Measurements from ENCODE around the gene RNASE1. TPM values are rescaled to one million over a fixed set of nuclear protein-coding genes. Genes with fewer than 3 reads are reported as not detected.

The RNASE1 gene
- total and polyA plus RNA-seq, 10 of the 15 experiments (the other 5 are each of a cell fraction or from before 2014, with no cell fraction given): 0.11 to 0.72 (median 0.38) TPM; not detected in 7

DNA sequence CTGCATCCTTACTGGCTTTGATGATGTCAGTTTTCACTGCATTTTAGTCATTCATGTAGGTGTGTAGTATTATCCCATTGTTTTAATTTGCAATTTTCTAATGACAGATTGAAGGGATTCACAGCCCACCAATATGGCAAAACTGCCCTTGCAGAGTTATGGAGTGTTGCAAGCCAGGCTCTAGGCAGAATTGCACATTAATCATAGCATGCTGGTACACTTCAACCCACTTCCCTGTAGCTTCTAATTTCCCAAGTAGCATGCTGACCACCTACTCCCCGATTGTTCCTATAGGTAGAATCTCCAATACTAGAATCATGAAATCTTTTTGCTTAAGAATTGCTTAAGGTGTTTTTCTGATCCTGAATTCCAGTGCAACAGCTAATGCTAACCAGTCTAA lies 26.7 kb downstream of the RNASE1 start:
- no peak for FAIRE-seq
- in situ Hi-C loops (cut with MboI): no loop called here
- RAD21 ChIA-PET (ENCODE audit: unreplicated experiment): interaction anchor here (0.6 kb wide), 1 partner anchor 12 kb away, joined by 3 read pairs; no protein-coding TSS in a partner anchor

More for the DNA sequence above, 26.7 kb downstream of the RNASE1 start:
- Histone ChIP-seq H3K79me2 (ENCODE audit: control insufficient read depth, insufficient read depth, low read length) (no peaks in the 10 kb centered on the region), H3K9ac (ENCODE audit: control insufficient read depth, insufficient read depth, low read length) (no peak overlapping the region), H3K4me2 (ENCODE audit: control insufficient read depth, insufficient read depth) (no peak overlapping the region), H2AFZ (ENCODE audit: control insufficient read depth, low read depth, low read length) (no peak overlapping the region), H3K27me3 (replicated peaks in 1 of 2; ENCODE audit: control insufficient read depth in 2 of 2, insufficient read depth in 2 of 2, low read length in 1 of 2) (no peaks in the 10 kb centered on the region), H4K20me1 (ENCODE audit: control insufficient read depth, insufficient read depth) (no peaks in the 10 kb centered on the region), H3K36me3 (ENCODE audit: control insufficient read depth in 2 of 2, insufficient read depth in 2 of 2, low read length in 1 of 2) (no peaks in the 10 kb centered on the region), H3K9me3 (replicated peaks; ENCODE audit: control insufficient read depth, insufficient read depth, low read length) (no peaks in the 10 kb centered on the region), H3K4me3 (no peak overlapping the region), H3K4me1 (ENCODE audit: control insufficient read depth, insufficient read depth, low read length) (peaks cover 5% of the 10 kb centered on the region), H3K27ac (ENCODE audit: control insufficient read depth, insufficient read depth) (no peak overlapping the region)
- SMC1A ChIA-PET (ENCODE audit: uncharacterized antibody, unreplicated experiment): interaction anchor here (1.2 kb wide), 1 partner anchor 41 kb away, joined by 3 read pairs; no protein-coding TSS in a partner anchor
- DNase-seq (ENCODE audit: low read depth, low spot score) (no peak), ATAC-seq (no peak)
- TF ChIP-seq ZNF207 (IDR thresholded peaks at IDR 0.05; ENCODE audit: borderline replicate concordance): no peak
- TF ChIP-seq CEBPB (IDR thresholded peaks at IDR 0.05; ENCODE audit: borderline replicate concordance in 1 of 2, low read depth in 2 of 2, low read length in 2 of 2): no peak
- TF ChIP-seq EZH2 (IDR thresholded peaks at IDR 0.05; ENCODE audit: borderline replicate concordance, control insufficient read depth, low read depth, low read length): no peak
- TF ChIP-seq, protein P1, sequence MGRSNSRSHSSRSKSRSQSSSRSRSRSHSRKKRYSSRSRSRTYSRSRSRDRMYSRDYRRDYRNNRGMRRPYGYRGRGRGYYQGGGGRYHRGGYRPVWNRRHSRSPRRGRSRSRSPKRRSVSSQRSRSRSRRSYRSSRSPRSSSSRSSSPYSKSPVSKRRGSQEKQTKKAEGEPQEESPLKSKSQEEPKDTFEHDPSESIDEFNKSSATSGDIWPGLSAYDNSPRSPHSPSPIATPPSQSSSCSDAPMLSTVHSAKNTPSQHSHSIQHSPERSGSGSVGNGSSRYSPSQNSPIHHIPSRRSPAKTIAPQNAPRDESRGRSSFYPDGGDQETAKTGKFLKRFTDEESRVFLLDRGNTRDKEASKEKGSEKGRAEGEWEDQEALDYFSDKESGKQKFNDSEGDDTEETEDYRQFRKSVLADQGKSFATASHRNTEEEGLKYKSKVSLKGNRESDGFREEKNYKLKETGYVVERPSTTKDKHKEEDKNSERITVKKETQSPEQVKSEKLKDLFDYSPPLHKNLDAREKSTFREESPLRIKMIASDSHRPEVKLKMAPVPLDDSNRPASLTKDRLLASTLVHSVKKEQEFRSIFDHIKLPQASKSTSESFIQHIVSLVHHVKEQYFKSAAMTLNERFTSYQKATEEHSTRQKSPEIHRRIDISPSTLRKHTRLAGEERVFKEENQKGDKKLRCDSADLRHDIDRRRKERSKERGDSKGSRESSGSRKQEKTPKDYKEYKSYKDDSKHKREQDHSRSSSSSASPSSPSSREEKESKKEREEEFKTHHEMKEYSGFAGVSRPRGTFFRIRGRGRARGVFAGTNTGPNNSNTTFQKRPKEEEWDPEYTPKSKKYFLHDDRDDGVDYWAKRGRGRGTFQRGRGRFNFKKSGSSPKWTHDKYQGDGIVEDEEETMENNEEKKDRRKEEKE (IDR thresholded peaks at IDR 0.05): no peak
- no peak for TF ChIP-seq YY1 (IDR thresholded peaks at IDR 0.05; ENCODE audit: low read depth, low read length)
- TF ChIP-seq BMI1 (IDR thresholded peaks at IDR 0.05; ENCODE audit: borderline replicate concordance): no peak
- WGBS (ENCODE audit: insufficient coverage, insufficient replicate concordance, low lambda C conversion rate, missing lambda C conversion rate): 100% methylated on average over 1 of the region's 1 CpG
- intact Hi-C loops (cut with micrococcal nuclease; ENCODE audit: unreplicated experiment): no loop called here
- no TSS peak for BruUV-seq (replicated peaks)
- POLR2A ChIA-PET: no interaction called here
- CTCF ChIA-PET: interaction anchor here (2.2 to 2.7 kb wide), 2 partner anchors 18 to 82 kb away, joined by 7 to 8 read pairs; no protein-coding TSS in a partner anchor

All from GM12878 (cell line).